Esophagus mucosa (tissue), 1 donor: ENCODE results near the gene SCIMP. TPM values are rescaled to one million over a fixed set of nuclear protein-coding genes. Genes with fewer than 3 reads are reported as not detected.
"Not testable (repeated sequence)": the region's sequence is repeated elsewhere in the genome, so short reads cannot be mapped to it uniquely, and the experiment has no call there.

Source experiments
- ATAC-seq: fragments of 200-7000 bp; cut with Tn5 transposase; one replicate; pipeline ENCODE4 v1.9.1; 2020
- total RNA-seq: library from RNA; stranded (reverse); gene quantifications from one replicate; pipeline ENCODE4 v1.2.4, GENCODE V29; 2023
- donor health status: DM: yes; HTN: yes; CAD: no.

Gene SCIMP
- total RNA-seq, 1 donor from 2014 or later = 0.72 TPM

DNA sequence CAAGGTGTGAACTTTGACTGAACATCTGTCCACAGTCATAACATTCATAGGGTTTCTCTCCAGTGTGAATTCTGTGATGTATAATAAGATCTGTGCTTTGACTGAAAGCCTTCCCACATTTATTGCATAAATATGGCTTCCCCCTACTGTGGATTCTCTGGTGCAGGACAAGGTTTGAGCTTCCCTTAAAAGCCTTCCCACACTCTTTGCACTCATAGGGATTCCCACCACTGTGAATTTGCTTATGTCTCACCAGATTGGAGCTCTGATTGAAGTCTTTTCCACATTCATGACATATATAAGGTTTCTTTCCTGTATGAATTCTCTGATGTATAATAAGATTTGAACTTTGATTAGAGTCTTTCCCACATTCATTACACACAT, 51.3 kb downstream of the SCIMP start:
- ATAC-seq = no peak

DNA sequence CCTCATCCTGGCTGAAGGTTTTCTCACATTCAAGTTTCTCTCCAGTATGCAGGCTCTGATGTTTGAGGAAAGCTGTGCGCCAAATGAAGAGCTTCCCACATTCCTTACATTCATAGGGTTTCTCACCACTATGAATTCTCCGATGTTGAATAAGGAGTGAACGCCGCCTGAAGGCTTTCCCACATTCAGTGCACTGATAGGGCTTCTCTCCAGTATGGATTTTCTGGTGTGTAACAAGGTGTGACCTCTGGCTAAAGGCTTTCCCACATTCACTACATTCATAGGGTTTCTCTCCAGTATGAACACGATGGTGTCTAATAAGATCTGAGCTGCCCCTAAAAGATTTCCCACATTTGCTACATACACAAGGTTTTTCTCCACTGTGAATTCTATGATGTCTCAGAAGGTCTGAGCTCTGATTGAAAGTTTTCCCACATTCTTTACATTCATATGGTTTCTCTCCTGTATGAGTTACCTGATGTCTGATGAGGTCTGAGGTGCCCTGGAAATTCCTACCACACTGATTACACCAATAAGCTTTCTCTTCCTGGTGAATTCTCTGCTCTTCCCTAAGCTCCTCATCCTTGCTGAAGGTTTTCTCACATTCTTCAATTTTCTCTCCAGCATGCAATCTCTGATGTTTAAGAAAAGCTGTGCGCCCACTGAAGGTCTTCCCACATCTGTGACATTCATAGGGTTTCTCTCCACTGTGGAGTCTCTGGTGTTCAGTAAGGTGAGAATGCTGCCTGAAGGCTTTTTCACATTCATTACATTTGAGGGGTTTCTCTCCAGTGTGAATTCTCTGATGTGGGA, 51.9 kb downstream of the SCIMP start:
- no peak for ATAC-seq

DNA sequence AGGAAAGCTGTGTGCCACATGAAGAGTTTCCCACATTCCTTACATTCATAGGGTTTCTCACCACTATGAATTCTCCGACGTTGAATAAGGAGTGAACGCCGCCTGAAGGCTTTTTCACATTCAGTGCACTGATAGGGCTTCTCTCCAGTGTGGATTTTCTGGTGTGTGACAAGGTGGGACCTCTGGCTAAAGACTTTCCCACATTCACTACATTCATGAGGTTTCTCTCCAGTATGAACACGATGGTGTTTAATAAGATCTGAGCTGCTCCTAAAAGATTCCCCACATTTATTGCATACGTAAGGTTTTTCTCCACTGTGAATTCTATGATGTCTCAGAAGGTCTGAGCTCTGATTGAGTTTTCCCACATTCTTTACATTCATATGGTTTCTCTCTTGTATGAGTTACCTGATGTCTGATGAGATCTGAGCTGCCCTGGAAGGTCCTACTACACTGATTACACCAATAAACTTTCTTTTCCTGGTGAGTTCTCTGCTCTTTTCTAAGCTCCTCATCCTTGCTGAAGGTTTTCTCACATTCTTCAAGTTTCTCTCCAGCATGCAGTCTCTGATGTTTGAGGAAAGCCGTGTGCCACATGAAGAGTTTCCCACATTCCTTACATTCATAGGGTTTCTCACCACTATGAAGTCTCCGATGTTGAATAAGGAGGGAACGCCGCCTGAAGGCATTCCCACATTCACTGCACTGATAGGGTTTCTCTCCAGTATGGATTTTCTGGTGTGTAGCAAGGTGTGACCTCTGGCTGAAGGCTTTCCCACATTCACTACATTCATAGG, 53.0 kb downstream of the SCIMP start:
- ATAC-seq = no peak

DNA sequence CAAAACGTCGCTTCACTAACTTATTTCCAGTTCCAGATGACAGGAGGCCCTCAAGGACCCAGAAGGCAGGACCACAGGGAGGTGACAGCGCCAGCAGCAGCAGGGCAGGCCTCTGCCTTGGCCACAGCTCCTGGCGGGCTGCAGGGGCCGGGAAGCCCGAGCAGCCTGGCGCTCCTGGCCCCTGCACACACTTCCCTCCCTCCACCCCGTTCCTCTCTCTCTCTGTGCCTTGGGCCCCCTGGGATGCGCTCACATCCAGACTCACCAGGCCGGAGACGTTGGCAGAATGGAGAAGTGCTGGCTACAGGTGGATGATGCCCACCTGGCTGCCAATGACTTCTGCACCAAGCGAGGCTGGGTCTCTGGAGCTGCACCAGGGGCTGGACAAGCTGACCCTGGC, 55.7 kb downstream of the SCIMP start:
- ATAC-seq = no peak

DNA sequence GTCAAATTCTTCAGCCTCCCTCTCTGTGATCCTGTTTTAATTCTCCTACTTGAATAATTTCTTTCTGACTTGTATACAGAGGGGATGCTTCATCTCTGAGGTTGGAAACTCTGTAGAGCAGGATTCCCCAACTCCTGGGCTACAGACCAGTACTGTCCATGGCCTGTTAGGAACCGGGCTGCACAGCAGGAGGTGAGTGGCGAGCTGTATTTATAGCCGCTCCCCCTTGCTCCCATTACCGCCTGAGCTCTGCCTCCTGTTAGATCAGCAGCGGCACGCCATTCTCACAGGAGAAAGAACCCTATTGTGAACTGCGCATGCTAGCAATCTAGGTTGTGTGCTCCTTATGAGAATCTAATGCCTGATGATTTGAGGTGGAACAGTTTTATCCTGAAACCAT, 59.6 kb downstream of the SCIMP start:
- not testable (repeated sequence) for ATAC-seq

DNA sequence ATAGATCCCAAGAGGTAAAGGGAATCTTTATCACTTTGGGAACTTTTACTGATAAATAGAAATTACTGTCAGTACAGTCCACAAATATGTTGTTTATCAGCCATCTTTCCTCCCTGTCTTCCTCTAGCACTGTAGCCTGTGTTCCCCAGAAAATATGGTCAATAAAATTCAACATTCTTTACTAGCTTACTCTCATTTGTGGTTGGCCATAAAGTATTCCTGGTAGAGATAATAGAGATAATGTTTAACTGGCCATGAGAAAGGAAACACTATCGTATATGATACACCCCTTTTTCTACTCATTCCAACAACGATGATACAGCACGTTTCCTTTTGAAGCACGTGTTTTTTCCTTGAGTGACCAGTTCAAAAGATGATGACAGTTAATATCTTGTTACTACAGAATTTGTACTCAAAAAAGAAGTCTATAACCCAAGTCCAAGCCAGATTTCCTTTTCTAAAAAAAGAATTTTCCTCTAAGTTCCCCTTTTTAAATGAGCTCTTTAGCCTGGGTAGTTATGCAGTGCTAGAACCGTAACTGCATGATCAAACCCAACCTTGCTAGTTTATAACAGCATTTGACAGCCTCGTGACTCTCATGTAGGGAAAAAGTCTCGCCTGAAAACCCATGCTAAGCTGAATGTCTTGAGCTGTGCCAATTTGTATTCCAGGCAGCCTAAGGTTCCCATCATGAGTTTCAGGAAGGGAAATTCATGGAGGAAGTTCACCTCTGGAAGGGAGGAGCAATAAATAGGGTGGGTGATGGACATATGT, 68.7 kb downstream of the SCIMP start:
- ATAC-seq = not testable (repeated sequence)

DNA sequence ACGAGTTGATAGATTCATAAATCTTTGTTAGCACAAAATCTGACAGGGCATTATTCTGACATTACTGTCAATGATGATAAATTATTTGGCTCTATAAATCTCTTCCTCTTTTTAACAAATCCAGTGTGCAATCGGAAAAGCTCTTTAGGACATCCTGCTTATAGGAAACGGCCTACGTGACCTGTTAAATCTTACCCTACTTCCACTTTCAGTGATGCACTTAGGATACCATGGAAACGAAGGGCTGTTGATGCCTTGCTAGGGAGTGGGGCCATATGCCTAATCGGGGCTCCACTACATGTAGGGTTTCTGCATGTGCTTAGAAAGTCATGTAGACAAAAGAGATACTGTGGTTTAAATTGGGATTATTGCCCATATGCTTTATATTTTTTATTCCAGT, 70.2 kb downstream of the SCIMP start:
- no peak for ATAC-seq

DNA sequence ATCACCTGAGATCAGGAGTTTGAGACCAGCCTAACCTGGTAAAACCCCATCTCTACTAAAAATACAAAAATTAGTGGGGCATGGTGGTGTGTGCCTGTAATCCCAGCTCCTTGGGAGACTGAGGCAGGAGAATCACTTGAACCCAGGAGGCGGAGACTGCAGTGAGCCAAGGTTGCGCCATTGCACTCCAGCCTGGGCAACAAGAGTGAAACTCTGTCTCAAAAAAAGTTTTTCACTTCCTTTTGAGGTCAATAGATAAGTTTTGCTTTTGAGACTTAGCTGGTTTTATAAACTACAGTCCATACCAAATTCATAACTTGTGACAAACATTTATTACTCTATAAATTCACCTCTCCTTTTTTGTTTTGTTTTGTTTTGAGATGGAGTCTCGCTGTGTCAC, 72.9 kb downstream of the SCIMP start:
- ATAC-seq = not testable (repeated sequence)

DNA sequence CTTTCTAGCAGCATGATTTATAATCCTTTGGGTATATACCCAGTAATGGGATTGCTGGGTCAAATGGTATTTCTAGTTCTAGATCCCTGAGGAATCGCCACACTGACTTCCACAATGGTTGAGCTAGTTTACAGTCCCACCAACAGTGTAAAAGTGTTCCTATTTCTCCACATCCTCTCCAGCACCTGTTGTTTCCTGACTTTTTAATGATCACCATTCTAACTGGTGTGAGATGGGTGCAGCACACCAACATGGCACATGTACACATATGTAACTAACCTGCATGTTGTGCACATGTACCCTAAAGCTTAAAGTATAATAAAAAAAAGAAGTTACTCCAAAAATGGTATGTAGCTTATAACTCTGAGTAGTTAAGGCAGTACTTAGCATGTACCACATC, 74.0 kb downstream of the SCIMP start:
- not testable (repeated sequence) for ATAC-seq

Other genes with a start within 250 kb of the SCIMP start
- gene CAMTA2, start 247.2 kb downstream of the SCIMP start, total RNA-seq = 23.8 TPM
- gene INCA1, start 237.3 kb downstream of the SCIMP start, total RNA-seq = not detected
- 95.4 TPM for gene KIF1C, start 236.9 kb downstream of the SCIMP start, total RNA-seq
- 0.68 TPM for gene SLC52A1, start 199.4 kb downstream of the SCIMP start, total RNA-seq
- gene ZFP3, start 156.4 kb downstream of the SCIMP start, total RNA-seq = 1.8 TPM
- gene ZNF232, start 123.0 kb downstream of the SCIMP start, total RNA-seq = 3.1 TPM
- gene USP6, start 118.8 kb downstream of the SCIMP start, total RNA-seq = not detected
- 1.8 TPM for gene ZNF594, start 43.0 kb downstream of the SCIMP start, total RNA-seq
- 15.1 TPM for gene RABEP1, start 47.4 kb upstream of the SCIMP start, total RNA-seq
- gene NUP88, start 184.8 kb upstream of the SCIMP start, total RNA-seq = 50.4 TPM
- 20.7 TPM for gene RPAIN, start 185.3 kb upstream of the SCIMP start, total RNA-seq
- 183 TPM for gene C1QBP, start 204.3 kb upstream of the SCIMP start, total RNA-seq
- 11.1 TPM for gene DHX33, start 234.1 kb upstream of the SCIMP start, total RNA-seq